HepG2 (cell line): ENCODE data around the gene CDT1.

ENCODE experiments used
- CAMTA2 ChIP-seq: sonication (generic); formaldehyde crosslinking; IDR thresholded peaks from 2 replicates; pipeline ENCODE4 v1.4.0; 2020; ENCODE audit warnings: mild to moderate bottlenecking, missing genetic modification reagents, borderline replicate concordance
- FOXA1 ChIP-seq, 2 experiments: fragments of 450-650 bp in 1 of 2; sonication (generic) in 1 of 2; formaldehyde crosslinking in 1 of 2; IDR thresholded peaks; 2 replicates each; pipeline versions ENCODE4 v1.4.0 to v1.6.1; 2016 to 2020; ENCODE audit warnings: missing genetic modification reagents in 1 of 2
- YY1 ChIP-seq: IDR thresholded peaks from 2 replicates; pipeline ENCODE4 v1.6.1; 2011; ENCODE audit warnings: low read length, low read depth, moderate library complexity, mild to moderate bottlenecking; ENCODE audit not compliant: insufficient read depth, insufficient replicate concordance
- ZNF251 ChIP-seq: sonication (generic); formaldehyde crosslinking; IDR thresholded peaks from 2 replicates; pipeline ENCODE4 v1.9.0; 2021; ENCODE audit warnings: mild to moderate bottlenecking, missing genetic modification reagents
- TF ChIP-seq, protein P1 (sequence below): sonication (generic); formaldehyde crosslinking; IDR thresholded peaks from 2 replicates; pipeline ENCODE4 v1.5.0; 2020; ENCODE audit warnings: mild to moderate bottlenecking, missing genetic modification reagents, moderate library complexity

DNA sequence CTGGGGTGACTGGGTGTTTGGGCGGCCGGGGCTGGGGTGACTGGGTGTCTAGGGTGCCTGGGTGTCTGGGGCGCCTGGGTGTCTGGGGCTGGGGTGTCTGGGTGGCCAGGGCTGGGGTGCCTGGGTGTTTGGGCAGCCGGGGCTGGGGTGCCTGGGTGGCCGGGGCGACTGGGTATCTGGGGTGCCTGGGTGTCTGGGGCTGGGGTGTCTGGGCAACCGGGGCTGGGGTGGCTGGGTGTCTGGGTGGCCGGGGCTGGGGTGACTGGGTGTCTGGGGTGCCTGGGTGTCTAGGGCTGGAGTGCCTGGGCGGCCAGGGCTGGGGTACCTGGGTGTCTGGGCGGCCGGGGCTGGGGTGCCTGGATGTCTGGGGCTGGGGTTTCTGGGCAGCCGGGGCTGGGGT, 21.6 kb downstream of the CDT1 start:
- no peak for TF ChIP-seq CAMTA2 (CRISPR knock-in tag)
- no peak for TF ChIP-seq ZNF251
- TF ChIP-seq FOXA1 (IDR thresholded peaks at IDR 0.05) = no peak
- TF ChIP-seq FOXA1 (CRISPR knock-in tag; IDR thresholded peaks at IDR 0.05) = no peak
- TF ChIP-seq YY1 = no peak
- TF ChIP-seq, protein P1, sequence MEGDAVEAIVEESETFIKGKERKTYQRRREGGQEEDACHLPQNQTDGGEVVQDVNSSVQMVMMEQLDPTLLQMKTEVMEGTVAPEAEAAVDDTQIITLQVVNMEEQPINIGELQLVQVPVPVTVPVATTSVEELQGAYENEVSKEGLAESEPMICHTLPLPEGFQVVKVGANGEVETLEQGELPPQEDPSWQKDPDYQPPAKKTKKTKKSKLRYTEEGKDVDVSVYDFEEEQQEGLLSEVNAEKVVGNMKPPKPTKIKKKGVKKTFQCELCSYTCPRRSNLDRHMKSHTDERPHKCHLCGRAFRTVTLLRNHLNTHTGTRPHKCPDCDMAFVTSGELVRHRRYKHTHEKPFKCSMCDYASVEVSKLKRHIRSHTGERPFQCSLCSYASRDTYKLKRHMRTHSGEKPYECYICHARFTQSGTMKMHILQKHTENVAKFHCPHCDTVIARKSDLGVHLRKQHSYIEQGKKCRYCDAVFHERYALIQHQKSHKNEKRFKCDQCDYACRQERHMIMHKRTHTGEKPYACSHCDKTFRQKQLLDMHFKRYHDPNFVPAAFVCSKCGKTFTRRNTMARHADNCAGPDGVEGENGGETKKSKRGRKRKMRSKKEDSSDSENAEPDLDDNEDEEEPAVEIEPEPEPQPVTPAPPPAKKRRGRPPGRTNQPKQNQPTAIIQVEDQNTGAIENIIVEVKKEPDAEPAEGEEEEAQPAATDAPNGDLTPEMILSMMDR (CRISPR knock-in tag) = no peak
